Panc1 (cell line): ENCODE data around the gene DNASE1L1.

Experiments
- CTCF ChIP-seq: fragments of 450-650 bp; IDR thresholded peaks from 2 replicates; pipeline ENCODE4 v1.5.1; 2017; ENCODE audit warnings: mild to moderate bottlenecking
- TF ChIP-seq, protein P1 (sequence below), 2 experiments: IDR thresholded peaks; 2 replicates each; pipeline ENCODE4 v1.6.1; 2011 to 2012; ENCODE audit warnings: low read depth in 2 of 2, control low read depth in 1 of 2, low read length in 1 of 2, mild to moderate bottlenecking in 1 of 2, moderate library complexity in 1 of 2; ENCODE audit not compliant: insufficient read depth in 1 of 2

DNA sequence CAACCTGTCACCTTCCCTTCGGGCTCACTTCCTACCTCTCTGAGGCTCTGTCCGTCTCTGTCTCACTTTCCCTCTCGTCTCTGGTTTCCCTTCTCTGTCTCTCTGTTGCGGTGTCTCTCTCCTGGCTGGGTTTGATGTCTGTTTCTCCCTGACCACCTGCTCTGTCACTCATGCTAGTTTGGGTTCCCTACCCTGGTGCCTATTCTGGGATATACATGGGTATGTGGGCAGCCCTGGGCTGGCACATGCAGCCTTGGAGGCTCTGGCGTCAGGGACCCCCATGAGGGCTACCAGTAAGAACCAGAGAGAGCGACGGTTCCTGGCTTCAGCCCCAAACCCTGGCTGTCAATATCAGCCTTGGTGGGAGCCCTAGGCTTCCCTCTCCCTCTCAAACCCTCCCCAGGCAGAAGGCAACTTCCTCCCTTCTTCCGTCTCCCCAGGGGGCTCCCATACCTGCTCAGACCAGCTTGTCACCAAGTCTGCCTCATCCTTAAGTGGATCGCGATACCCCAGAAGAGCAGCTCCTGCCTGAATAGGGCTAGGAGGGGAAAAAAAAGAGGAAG, 314 bp downstream of the DNASE1L1 start:
- no peak for TF ChIP-seq CTCF
- TF ChIP-seq, protein P1, sequence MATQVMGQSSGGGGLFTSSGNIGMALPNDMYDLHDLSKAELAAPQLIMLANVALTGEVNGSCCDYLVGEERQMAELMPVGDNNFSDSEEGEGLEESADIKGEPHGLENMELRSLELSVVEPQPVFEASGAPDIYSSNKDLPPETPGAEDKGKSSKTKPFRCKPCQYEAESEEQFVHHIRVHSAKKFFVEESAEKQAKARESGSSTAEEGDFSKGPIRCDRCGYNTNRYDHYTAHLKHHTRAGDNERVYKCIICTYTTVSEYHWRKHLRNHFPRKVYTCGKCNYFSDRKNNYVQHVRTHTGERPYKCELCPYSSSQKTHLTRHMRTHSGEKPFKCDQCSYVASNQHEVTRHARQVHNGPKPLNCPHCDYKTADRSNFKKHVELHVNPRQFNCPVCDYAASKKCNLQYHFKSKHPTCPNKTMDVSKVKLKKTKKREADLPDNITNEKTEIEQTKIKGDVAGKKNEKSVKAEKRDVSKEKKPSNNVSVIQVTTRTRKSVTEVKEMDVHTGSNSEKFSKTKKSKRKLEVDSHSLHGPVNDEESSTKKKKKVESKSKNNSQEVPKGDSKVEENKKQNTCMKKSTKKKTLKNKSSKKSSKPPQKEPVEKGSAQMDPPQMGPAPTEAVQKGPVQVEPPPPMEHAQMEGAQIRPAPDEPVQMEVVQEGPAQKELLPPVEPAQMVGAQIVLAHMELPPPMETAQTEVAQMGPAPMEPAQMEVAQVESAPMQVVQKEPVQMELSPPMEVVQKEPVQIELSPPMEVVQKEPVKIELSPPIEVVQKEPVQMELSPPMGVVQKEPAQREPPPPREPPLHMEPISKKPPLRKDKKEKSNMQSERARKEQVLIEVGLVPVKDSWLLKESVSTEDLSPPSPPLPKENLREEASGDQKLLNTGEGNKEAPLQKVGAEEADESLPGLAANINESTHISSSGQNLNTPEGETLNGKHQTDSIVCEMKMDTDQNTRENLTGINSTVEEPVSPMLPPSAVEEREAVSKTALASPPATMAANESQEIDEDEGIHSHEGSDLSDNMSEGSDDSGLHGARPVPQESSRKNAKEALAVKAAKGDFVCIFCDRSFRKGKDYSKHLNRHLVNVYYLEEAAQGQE (IDR thresholded peaks at IDR 0.05; ENCODE audit: insufficient read depth in 1 of 2, low read depth in 2 of 2, low read length in 1 of 2): no peak
